RCC 7860 (cell line): ENCODE data around the gene TIGD3.

ENCODE experiments used
- DNase-seq: peaks from one replicate; pipeline ENCODE4 v3.0.0-alpha.2; 2015; ENCODE audit warnings: low spot score
- FAIRE-seq: peaks from 2 replicates; lab custom pipeline; 2012; peaks lifted over from hg19 to GRCh38; lab: Jason Lieb, UNC

Gene TIGD3

DNA sequence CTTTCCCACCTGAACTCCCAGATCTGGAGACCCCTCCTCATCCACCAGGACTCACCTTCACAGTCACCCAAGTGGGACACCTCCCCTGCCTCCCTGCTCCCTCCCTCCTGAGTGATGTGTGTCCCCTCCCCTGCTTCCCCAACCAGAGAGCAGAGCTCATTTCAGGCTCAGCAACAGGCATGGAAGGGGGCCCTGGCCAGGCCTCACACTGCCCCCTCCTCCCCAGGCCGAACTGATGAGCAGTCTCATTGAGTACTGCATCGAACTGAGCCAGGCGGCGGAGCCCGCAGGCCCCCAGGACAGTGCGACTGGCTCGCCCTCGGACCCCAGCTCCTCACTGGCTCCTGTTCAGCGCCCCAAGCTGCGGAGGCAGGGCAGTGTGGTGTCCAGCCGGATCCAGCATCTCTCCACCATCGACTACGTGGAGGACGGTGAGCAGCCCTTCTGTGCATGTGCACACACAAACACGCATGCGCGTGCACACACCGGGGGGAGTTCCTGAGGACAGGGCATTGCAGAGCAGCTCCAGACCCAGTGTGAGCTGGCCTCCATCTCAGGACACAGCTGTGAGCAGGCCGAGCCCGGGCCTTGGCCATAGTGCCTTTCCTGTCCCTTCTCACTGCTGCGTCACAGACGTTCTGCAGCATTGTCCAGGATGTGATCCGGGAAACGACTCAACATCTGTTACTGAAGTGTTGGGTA lies 50.2 kb downstream of the TIGD3 start:
- DNase-seq: no peak
- no peak for FAIRE-seq
